ENCODE data around the gene TAF1C.
"Not testable (repeated sequence)": the region's sequence is repeated elsewhere in the genome, so short reads cannot be mapped to it uniquely, and the experiment has no call there.

Gene TAF1C

GRCh38 chr16:84212154-84212553, 25.3 kb upstream of the TAF1C start:
- H3K4me3 ChIP-seq (ENCODE audit: control insufficient read depth, low read depth, low read length) = no peak overlapping the region
- no peak for TF ChIP-seq CTCF (conservative IDR thresholded peaks at IDR 0.05; ENCODE audit: control insufficient read depth, insufficient read depth, low read depth, low read length)
- DNase-seq (ENCODE audit: low read depth) = no peak

GRCh38 chr16:84209989-84210388, 23.1 kb upstream of the TAF1C start:
- no peak overlapping the region for H3K4me3 ChIP-seq (ENCODE audit: control insufficient read depth, low read depth, low read length)
- no peak for DNase-seq (ENCODE audit: low read depth)
- TF ChIP-seq CTCF (conservative IDR thresholded peaks at IDR 0.05; ENCODE audit: control insufficient read depth, insufficient read depth, low read depth, low read length) = no peak

GRCh38 chr16:84207879-84208278, 21.0 kb upstream of the TAF1C start:
- no peak for DNase-seq (ENCODE audit: low read depth)
- no peak overlapping the region for H3K4me3 ChIP-seq (ENCODE audit: control insufficient read depth, low read depth, low read length)
- no peak for TF ChIP-seq CTCF (conservative IDR thresholded peaks at IDR 0.05; ENCODE audit: control insufficient read depth, insufficient read depth, low read depth, low read length)

GRCh38 chr16:84207251-84207650, 20.4 kb upstream of the TAF1C start:
- DNase-seq (ENCODE audit: low read depth) = no peak
- H3K4me3 ChIP-seq (ENCODE audit: control insufficient read depth, low read depth, low read length) = no peak overlapping the region
- TF ChIP-seq CTCF (conservative IDR thresholded peaks at IDR 0.05; ENCODE audit: control insufficient read depth, insufficient read depth, low read depth, low read length) = no peak

GRCh38 chr16:84205976-84206691, 19.3 kb upstream of the TAF1C start:
- H3K4me3 ChIP-seq (ENCODE audit: control insufficient read depth, low read depth, low read length) = no peak overlapping the region
- TF ChIP-seq CTCF (conservative IDR thresholded peaks at IDR 0.05; ENCODE audit: control insufficient read depth, insufficient read depth, low read depth, low read length) = no peak
- DNase-seq (ENCODE audit: low read depth) = no peak

GRCh38 chr16:84205123-84205522, 18.3 kb upstream of the TAF1C start:
- peak; percentile 37 for DNase-seq (ENCODE audit: low read depth)
- H3K4me3 ChIP-seq (ENCODE audit: control insufficient read depth, low read depth, low read length) = not testable (repeated sequence)

- DNase-seq (ENCODE audit: low read depth) = not testable (repeated sequence)
Observed at GRCh38 chr16:84204551-84204950, 17.7 kb upstream of the TAF1C start.

GRCh38 chr16:84199861-84200260, 13.0 kb upstream of the TAF1C start:
- no peak for TF ChIP-seq CTCF (conservative IDR thresholded peaks at IDR 0.05; ENCODE audit: control insufficient read depth, insufficient read depth, low read depth, low read length)
- no peak for DNase-seq (ENCODE audit: low read depth)
- H3K4me3 ChIP-seq (ENCODE audit: control insufficient read depth, low read depth, low read length) = no peak overlapping the region

More at GRCh38 chr16:84204551-84204950, 17.7 kb upstream of the TAF1C start:
- H3K4me3 ChIP-seq (ENCODE audit: control insufficient read depth, low read depth, low read length) = not testable (repeated sequence)
